WTC11 (cell line): ENCODE measurements around the gene CYP2R1. TPM values are rescaled to one million over a fixed set of nuclear protein-coding genes. Genes with fewer than 3 reads are reported as not detected.

Experiments
- ATAC-seq: fragments of 200-7000 bp; cut with Tn5 transposase; 2 replicates; pipeline ENCODE4 v1.10.0; 2021; ENCODE audit warnings: mild to moderate bottlenecking, moderate library complexity
- CTCF ChIA-PET: fragments of 300-600 bp; sonication (Branson Sonifier 250); formaldehyde crosslinking; loops from one replicate; lab custom pipeline; 2021; ENCODE audit warnings: antibody characterized with exemption; lab: Charles Lee
- POLR2A ChIA-PET: fragments of 350-600 bp; sonication (Branson Sonifier 250); formaldehyde crosslinking; loops from one replicate; lab custom pipeline; 2021; ENCODE audit warnings: antibody characterized with exemption; lab: Charles Lee
- DNase-seq: peaks from one replicate; pipeline ENCODE4 v3.0.0; 2021; ENCODE audit warnings: low spot score
- H3K27ac Mint-ChIP-seq: 2 replicates; pipeline ENCODE4 v1.8.0; 2021; ENCODE audit warnings: mixed read lengths
- H3K27me3 Mint-ChIP-seq: 2 replicates; pipeline ENCODE4 v1.8.0; 2021; ENCODE audit warnings: low read depth, mild to moderate bottlenecking, moderate library complexity, mixed read lengths
- H3K36me3 Mint-ChIP-seq: 2 replicates; pipeline ENCODE4 v1.8.0; 2021; ENCODE audit warnings: mixed read lengths
- H3K4me1 Mint-ChIP-seq: 2 replicates; pipeline ENCODE4 v1.8.0; 2022; ENCODE audit warnings: mixed read lengths
- H3K4me3 Mint-ChIP-seq: 2 replicates; pipeline ENCODE4 v1.8.0; 2021; ENCODE audit warnings: mild to moderate bottlenecking, moderate library complexity, mixed read lengths
- H3K9me3 Mint-ChIP-seq: 2 replicates; pipeline ENCODE4 v1.8.0; 2021; ENCODE audit warnings: mixed read lengths
- AFF4 ChIP-seq: sonication (generic); formaldehyde crosslinking; IDR thresholded peaks from 2 replicates; pipeline ENCODE4 v1.8.1; 2023; ENCODE audit warnings: mild to moderate bottlenecking, missing genetic modification reagents, borderline replicate concordance
- ATF2 ChIP-seq: sonication (generic); formaldehyde crosslinking; IDR thresholded peaks from 2 replicates; pipeline ENCODE4 v1.8.1; 2022; ENCODE audit warnings: low read depth, missing genetic modification reagents, borderline replicate concordance
- E2F5 ChIP-seq: sonication (generic); formaldehyde crosslinking; IDR thresholded peaks from 2 replicates; pipeline ENCODE4 v1.8.1; 2022; ENCODE audit warnings: mild to moderate bottlenecking, moderate library complexity, missing genetic modification reagents
- FOXP1 ChIP-seq: sonication (generic); formaldehyde crosslinking; IDR thresholded peaks from 2 replicates; pipeline ENCODE4 v1.8.0; 2022; ENCODE audit warnings: missing genetic modification reagents, mild to moderate bottlenecking, moderate library complexity, borderline replicate concordance
- GABPB1 ChIP-seq: sonication (generic); formaldehyde crosslinking; IDR thresholded peaks from 2 replicates; pipeline ENCODE4 v1.8.1; 2023; ENCODE audit warnings: mild to moderate bottlenecking, missing genetic modification reagents
- HMGXB4 ChIP-seq: sonication (generic); formaldehyde crosslinking; IDR thresholded peaks from 2 replicates; pipeline ENCODE4 v1.8.1; 2023; ENCODE audit warnings: mild to moderate bottlenecking, moderate library complexity, missing genetic modification reagents
- JUN ChIP-seq: sonication (generic); formaldehyde crosslinking; IDR thresholded peaks from 2 replicates; pipeline ENCODE4 v1.8.0; 2023; ENCODE audit warnings: mild to moderate bottlenecking, missing genetic modification reagents
- KAT7 ChIP-seq: sonication (generic); formaldehyde crosslinking; IDR thresholded peaks from 2 replicates; pipeline ENCODE4 v1.8.1; 2023; ENCODE audit warnings: missing genetic modification reagents, mild to moderate bottlenecking, borderline replicate concordance
- MLX ChIP-seq: sonication (generic); formaldehyde crosslinking; IDR thresholded peaks from 2 replicates; pipeline ENCODE4 v1.8.1; 2023; ENCODE audit warnings: mild to moderate bottlenecking, missing genetic modification reagents, moderate library complexity
- MYBL2 ChIP-seq: sonication (generic); formaldehyde crosslinking; IDR thresholded peaks from 2 replicates; pipeline ENCODE4 v1.8.1; 2023; ENCODE audit warnings: mild to moderate bottlenecking, moderate library complexity, missing genetic modification reagents
- NFATC4 ChIP-seq: fragments of 250-450 bp; sonication (Bioruptor Pico); IDR thresholded peaks from 2 replicates; pipeline ENCODE4 v1.9.0; 2021; ENCODE audit warnings: mild to moderate bottlenecking
- PREB ChIP-seq: sonication (generic); formaldehyde crosslinking; IDR thresholded peaks from 2 replicates; pipeline ENCODE4 v1.8.1; 2022; ENCODE audit warnings: mild to moderate bottlenecking, missing genetic modification reagents, moderate library complexity, borderline replicate concordance
- SMAD4 ChIP-seq: sonication (generic); formaldehyde crosslinking; IDR thresholded peaks from 2 replicates; pipeline ENCODE4 v1.8.0; 2022; ENCODE audit warnings: mild to moderate bottlenecking, missing genetic modification reagents
- USF1 ChIP-seq: sonication (generic); formaldehyde crosslinking; IDR thresholded peaks from 2 replicates; pipeline ENCODE4 v1.8.0; 2022; ENCODE audit warnings: mild to moderate bottlenecking, missing genetic modification reagents
- USF2 ChIP-seq: sonication (generic); formaldehyde crosslinking; IDR thresholded peaks from 2 replicates; pipeline ENCODE4 v1.8.1; 2023; ENCODE audit warnings: mild to moderate bottlenecking, missing genetic modification reagents, moderate library complexity
- ZBTB43 ChIP-seq: sonication (generic); formaldehyde crosslinking; IDR thresholded peaks from 2 replicates; pipeline ENCODE4 v1.8.1; 2023; ENCODE audit warnings: mild to moderate bottlenecking, missing genetic modification reagents
- ZNF138 ChIP-seq: sonication (generic); formaldehyde crosslinking; conservative IDR thresholded peaks from 2 replicates; pipeline ENCODE4 v1.8.1; 2022; ENCODE audit warnings: mild to moderate bottlenecking, moderate library complexity, missing genetic modification reagents
- ZNF396 ChIP-seq: fragments of 250-450 bp; sonication (Bioruptor Pico); IDR thresholded peaks from 2 replicates; pipeline ENCODE4 v1.8.0; 2021; ENCODE audit warnings: mild to moderate bottlenecking, moderate library complexity, borderline replicate concordance
- ZNF512 ChIP-seq: sonication (generic); formaldehyde crosslinking; IDR thresholded peaks from 2 replicates; pipeline ENCODE4 v1.8.1; 2022; ENCODE audit warnings: missing genetic modification reagents, borderline replicate concordance
- total RNA-seq: library from RNA; stranded (reverse); gene quantifications from 3 replicates; pipeline ENCODE4 v1.2.3, GENCODE V29; 2021

Gene CYP2R1
- total RNA-seq, 1 experiment from 2014 or later = 14.9 TPM

- H3K9me3 Mint-ChIP-seq = peaks cover 11% of the 10 kb centered on the region
- H3K36me3 Mint-ChIP-seq = no peaks in the 10 kb centered on the region
- CTCF ChIA-PET = interaction anchor here (0.7 to 6.5 kb wide), 12 partner anchors 15 to 371 kb away, joined by 3 to 141 read pairs (median 8); partner anchors contain the start of gene PSMA1
- peak; percentile 98 for TF ChIP-seq ZBTB43 (CRISPR knock-in tag)
- peak; percentile 98; the same call in 1 of the 2 replicates for TF ChIP-seq PREB (CRISPR knock-in tag)
- TF ChIP-seq ATF2 (CRISPR knock-in tag) = peak; percentile 96
- TF ChIP-seq KAT7 (CRISPR knock-in tag) = peak; percentile 97
- TF ChIP-seq MLX (CRISPR knock-in tag) = peak; percentile 98
- TF ChIP-seq AFF4 (CRISPR knock-in tag) = peak; percentile 99; the same call in 1 of the 2 replicates
- TF ChIP-seq E2F5 (CRISPR knock-in tag) = peak; percentile 99
- TF ChIP-seq FOXP1 (CRISPR knock-in tag) = peak; percentile 100
- peak; percentile 98 for TF ChIP-seq SMAD4 (CRISPR knock-in tag)
- peak; percentile 97 for TF ChIP-seq HMGXB4 (CRISPR knock-in tag)
- TF ChIP-seq NFATC4 (CRISPR knock-in tag) = no peak
- TF ChIP-seq GABPB1 (CRISPR knock-in tag) = no peak
- TF ChIP-seq ZNF138 (CRISPR knock-in tag) = peak; percentile 98
- TF ChIP-seq ZNF396 = no peak
- TF ChIP-seq MYBL2 (CRISPR knock-in tag) = peak; percentile 98
- TF ChIP-seq USF2 = no peak; the same call in 1 of the 2 replicates
- peak; percentile 99 for TF ChIP-seq JUN (CRISPR knock-in tag)
- TF ChIP-seq USF1 (CRISPR knock-in tag) = peak; percentile 91
- 0 out of 2 replicates have a peak, but pooled peaks have one; percentile 75 for TF ChIP-seq ZNF512 (CRISPR knock-in tag)
Observed at GRCh38 chr11:14891143-14892035, 642 bp downstream of the CYP2R1 start.

More at GRCh38 chr11:14891143-14892035, 642 bp downstream of the CYP2R1 start:
- Mint-ChIP-seq H3K4me3 (peak overlapping the region; percentile 90), H3K4me1 (peaks cover 20% of the 10 kb centered on the region), H3K27me3 (peaks cover 34% of the 10 kb centered on the region), H3K27ac (peak overlapping the region; percentile 50)
- POLR2A ChIA-PET = interaction anchor here (0.6 to 1.6 kb wide), 6 partner anchors 13 to 247 kb away, joined by 3 to 9 read pairs (median 4); partner anchors contain the start of gene PDE3B
- peak; percentile 57 for ATAC-seq
- DNase-seq = peak; percentile 91
